D721Med (cell line): ENCODE measurements around the gene CEMIP.

Experiments
- DNase-seq: peaks from one replicate; pipeline ENCODE4 v3.0.0; 2011; ENCODE audit warnings: low spot score; ENCODE audit not compliant: insufficient read length
- FAIRE-seq: peaks from 2 replicates; lab custom pipeline; 2011; peaks lifted over from hg19 to GRCh38; lab: Jason Lieb, UNC
- TF ChIP-seq, protein P1 (sequence below): IDR thresholded peaks from 2 replicates; pipeline ENCODE4 v1.5.1; 2012; ENCODE audit warnings: mild to moderate bottlenecking, control low read depth; ENCODE audit not compliant: insufficient read depth; ENCODE audit errors: missing control alignments

Gene CEMIP

DNA sequence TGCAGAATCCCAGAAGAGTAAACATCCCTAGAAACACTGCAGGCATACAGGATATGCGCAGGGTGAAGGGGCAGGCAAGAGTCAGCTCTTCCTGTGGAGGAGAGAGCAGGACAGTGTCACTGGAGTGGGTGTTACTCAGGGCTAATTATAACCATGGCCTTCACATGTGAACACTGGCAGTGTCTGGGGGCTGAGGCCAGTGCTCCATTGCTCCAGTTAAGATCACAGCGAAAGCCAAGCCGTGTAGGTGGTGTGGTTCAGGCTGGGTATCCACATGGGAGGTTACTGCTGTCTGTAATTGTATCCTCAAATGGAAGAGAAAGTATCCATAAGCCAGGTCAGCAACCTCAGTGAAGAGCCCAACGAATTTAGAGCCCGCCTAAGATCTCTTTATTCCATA, 125.8 kb downstream of the CEMIP start:
- DNase-seq (no peak), FAIRE-seq (no peak)
- TF ChIP-seq, protein P1, sequence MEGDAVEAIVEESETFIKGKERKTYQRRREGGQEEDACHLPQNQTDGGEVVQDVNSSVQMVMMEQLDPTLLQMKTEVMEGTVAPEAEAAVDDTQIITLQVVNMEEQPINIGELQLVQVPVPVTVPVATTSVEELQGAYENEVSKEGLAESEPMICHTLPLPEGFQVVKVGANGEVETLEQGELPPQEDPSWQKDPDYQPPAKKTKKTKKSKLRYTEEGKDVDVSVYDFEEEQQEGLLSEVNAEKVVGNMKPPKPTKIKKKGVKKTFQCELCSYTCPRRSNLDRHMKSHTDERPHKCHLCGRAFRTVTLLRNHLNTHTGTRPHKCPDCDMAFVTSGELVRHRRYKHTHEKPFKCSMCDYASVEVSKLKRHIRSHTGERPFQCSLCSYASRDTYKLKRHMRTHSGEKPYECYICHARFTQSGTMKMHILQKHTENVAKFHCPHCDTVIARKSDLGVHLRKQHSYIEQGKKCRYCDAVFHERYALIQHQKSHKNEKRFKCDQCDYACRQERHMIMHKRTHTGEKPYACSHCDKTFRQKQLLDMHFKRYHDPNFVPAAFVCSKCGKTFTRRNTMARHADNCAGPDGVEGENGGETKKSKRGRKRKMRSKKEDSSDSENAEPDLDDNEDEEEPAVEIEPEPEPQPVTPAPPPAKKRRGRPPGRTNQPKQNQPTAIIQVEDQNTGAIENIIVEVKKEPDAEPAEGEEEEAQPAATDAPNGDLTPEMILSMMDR = no peak

DNA sequence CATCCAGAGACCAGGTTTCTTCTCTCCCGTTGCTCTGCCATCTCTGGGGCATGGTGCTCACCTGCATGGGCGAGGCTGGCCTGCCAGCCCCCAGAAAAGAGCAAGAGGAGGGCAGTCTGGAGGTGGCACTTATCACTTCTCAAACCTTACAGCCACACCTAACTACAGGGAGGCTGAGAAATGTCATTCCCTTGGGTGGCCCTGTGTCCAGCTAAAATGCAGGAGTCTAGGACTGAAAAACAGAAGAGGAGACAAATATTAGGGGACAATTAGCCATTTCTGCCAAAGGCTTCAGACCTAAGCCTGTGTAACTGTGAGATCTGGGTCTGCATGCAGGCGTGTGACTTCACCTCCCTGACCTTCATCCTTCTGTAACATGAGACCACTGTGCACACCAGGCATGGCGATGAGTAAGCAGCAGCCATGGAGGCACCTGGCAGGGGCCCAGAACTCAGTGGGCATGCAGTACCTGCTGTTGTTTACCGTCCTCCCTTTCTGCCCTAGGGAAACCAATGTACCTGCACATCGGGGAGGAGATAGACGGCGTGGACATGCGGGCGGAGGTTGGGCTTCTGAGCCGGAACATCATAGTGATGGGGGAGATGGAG, 127.1 kb downstream of the CEMIP start:
- TF ChIP-seq, protein P1 = no peak
- FAIRE-seq (no peak), DNase-seq (no peak)

DNA sequence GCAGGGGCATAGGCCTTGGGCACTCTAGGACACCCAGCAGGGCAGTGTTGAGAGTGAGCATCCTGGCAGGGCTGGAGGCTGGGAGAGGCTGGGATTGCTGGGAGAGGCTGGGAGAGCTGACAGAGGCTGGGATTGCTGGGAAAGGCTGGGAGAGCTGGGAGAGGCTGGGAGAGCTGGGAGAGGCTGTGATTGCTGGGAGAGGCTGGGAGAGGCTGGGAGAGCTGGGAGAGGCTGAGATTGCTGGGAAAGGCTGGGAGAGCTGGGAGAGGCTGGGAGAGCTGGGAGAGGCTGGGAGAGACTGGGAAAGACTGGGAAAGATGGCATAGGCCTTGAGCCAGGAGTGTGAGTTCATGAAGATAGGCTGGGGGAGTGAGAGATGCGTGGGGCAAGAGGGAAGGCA, 132.7 kb downstream of the CEMIP start:
- FAIRE-seq (no peak), DNase-seq (no peak)
- TF ChIP-seq, protein P1 = no peak

DNA sequence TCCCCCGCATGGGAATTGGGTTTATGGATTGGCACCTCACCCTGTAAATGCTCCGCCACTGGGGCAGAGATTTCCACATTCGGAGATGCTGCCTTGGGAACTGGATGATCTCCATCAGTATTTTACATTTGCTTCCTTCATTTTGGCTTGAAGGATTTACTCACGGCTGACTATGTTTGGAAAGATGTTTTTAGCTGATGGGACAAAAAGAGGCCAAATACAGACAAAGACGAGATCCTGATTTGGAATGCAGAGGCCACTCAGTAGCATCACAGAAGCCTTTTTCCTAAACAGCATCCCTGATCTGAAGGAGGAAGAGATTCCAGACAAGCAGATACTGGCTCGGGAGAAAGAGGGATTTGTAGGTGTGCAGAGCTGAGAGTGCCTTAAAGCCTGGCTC, 133.5 kb downstream of the CEMIP start:
- TF ChIP-seq, protein P1 = no peak
- DNase-seq = no peak
- FAIRE-seq = no peak

DNA sequence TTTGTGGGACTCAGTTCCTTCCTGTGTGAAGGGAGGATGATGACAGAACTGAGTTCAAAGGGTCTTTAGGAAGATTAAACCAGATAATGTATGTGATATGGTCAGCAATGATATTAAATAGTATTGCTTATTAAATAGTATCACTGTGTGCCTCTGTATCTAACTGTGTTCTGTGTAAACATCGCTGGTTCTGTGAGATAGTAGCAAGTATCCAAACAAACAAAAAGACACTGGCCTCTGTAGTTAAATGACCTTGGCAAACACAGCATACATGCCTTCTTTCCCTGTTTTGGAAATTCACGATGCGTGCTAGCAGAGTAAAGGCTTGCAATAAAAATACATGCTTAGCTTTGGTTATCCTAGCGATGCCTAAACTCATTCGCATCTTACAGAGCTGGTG, 134.4 kb downstream of the CEMIP start:
- TF ChIP-seq, protein P1 = no peak
- no peak for FAIRE-seq
- no peak for DNase-seq

DNA sequence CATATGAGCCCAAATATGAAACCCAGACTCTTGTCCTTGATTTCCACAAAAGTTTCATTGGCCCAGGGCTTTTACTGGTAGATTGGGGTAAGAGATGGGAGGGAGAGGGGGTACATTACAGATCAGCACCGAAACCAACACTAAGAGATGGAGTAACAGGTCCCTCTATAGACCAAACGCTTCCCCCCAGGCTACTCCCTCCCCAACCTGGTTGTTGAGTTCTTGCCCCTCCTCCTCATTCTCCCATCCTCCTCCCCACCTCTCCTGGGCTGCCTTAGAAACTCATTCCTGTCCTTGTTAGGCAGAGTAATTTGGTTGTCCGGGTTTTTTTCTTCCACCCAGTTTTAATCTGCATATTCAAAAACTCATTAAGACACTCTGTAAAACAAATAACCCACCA, 136.3 kb downstream of the CEMIP start:
- FAIRE-seq = no peak
- TF ChIP-seq, protein P1 = no peak

DNA sequence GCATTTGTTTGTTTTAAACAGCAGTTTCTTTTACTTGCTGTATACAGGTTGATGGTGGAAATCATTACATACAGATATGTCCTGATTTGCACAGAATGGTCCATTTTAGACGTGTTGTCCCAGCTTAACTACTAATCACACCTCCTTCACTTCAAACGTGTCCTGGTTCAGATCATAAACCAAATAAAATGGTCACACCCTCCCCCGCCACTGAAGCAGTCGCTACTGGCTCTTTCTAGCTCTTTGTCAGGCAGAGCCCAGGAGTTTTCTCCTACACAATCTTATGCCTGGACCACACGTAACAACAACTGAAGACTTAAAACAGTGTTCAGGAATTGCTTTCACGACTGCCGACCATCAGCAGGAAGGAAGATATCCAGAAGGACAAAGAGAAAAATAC, 136.9 kb downstream of the CEMIP start:
- TF ChIP-seq, protein P1 = no peak
- no peak for FAIRE-seq
- DNase-seq = no peak

More for the DNA sequence above, 136.3 kb downstream of the CEMIP start:
- DNase-seq = no peak
